Measurements from ENCODE around the gene THG1L.

DNA sequence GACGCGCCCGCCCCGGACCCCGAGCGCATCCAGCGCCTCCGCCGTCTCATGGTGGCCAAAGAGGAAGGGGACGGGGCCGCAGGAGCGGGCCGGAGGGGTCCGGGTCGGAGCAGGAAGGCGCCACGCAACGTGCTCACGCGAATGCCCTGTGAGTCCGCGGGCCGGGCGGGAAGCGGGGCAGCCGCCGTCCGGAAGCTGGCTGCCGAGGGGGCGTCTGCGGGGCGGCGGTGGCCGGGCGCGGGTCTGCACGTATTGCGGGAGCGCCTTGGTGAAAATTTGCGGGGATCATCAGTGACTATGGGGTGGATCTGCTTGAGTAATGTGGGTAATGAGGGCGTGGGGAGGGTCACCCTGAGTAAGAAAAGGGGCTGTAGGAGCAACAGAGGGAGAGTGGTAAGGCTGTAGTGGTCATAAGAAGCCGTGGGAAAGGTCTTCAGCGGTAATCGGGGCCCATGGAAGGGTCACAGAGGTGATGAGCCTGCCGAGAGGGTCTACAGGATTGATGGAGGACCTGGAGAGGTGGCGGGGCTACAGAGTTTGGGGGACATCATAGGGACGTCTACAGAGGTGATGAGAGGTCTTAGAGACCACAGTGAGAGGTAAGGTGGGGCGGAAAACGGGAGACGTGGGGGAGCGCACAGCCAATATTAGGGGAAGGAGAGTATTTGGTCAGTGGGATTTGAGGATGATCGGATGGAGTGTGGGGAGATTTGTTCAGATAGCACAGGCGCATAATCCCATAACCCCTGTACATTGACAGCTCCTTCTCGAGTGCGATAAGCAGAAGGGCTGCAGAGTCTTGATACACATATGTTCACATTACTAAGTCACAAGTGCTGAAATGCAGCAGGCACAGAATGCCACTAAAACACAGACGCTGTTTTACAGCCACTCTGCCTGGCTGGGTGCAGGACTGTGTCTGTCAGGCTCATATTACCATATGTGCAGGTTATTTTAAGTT lies 13.1 kb downstream of the THG1L start:
- TF ChIP-seq CTCF (IDR thresholded peaks at IDR 0.05) (no peak), POLR2A (IDR thresholded peaks at IDR 0.05) (no peak)

Data from transverse colon (tissue), 3 donors.